Measurements from ENCODE around the gene GALNT17. TPM values are rescaled to one million over a fixed set of nuclear protein-coding genes. Genes with fewer than 3 reads are reported as not detected.

GALNT17 gene
- polyA plus RNA-seq, 1 donor (not counting 4 experiments of a cell fraction or from before 2014, with no cell fraction given), result not detected

GRCh38 chr7:71267734-71268469, 136.0 kb downstream of the GALNT17 start:
- no peaks in the 10 kb centered on the region for H3K36me3 ChIP-seq (ENCODE audit: control insufficient read depth in 2 of 2, extremely low read depth in 1 of 2, insufficient read depth in 2 of 2, low read length in 2 of 2)
- H3K9me3 ChIP-seq (ENCODE audit: control insufficient read depth, low read depth, low read length), result no peaks in the 10 kb centered on the region
- H2AFZ ChIP-seq (ENCODE audit: control insufficient read depth, low read length), result no peak overlapping the region
- H3K4me2 ChIP-seq (ENCODE audit: control insufficient read depth, extremely low read depth, insufficient read depth, low read depth, low read length), result no peak overlapping the region
- no peaks in the 10 kb centered on the region for H3K79me2 ChIP-seq (ENCODE audit: control insufficient read depth, insufficient read depth, low read length)
- TF ChIP-seq EZH2 (IDR thresholded peaks at IDR 0.05; ENCODE audit: low read length) (no peak), CTCF (optimal IDR thresholded peaks at IDR 0.05 in 1 of 3, IDR thresholded peaks at IDR 0.05 in 1 of 3, conservative IDR thresholded peaks at IDR 0.05 in 1 of 3; ENCODE audit: extremely low read depth in 1 of 3, insufficient read depth in 2 of 3, low read length in 3 of 3) (no peak)
- H3K9me1 ChIP-seq (ENCODE audit: control insufficient read depth, extremely low read depth, insufficient read depth, low read length), result no peaks in the 10 kb centered on the region
- DNase-seq (ENCODE audit: low read depth, low spot score), result no peak
- no peaks in the 10 kb centered on the region for H3K27me3 ChIP-seq (ENCODE audit: control insufficient read depth, extremely low read depth, insufficient read depth, low read length)
- no peaks in the 10 kb centered on the region for H3K4me1 ChIP-seq (ENCODE audit: control insufficient read depth, extremely low read depth, insufficient read depth, low read length)
- no peaks in the 10 kb centered on the region for H4K20me1 ChIP-seq (ENCODE audit: control insufficient read depth, extremely low read depth, insufficient read depth, low read length)
- dilution Hi-C loops (cut with MboI; ENCODE audit: extremely low pct_ligation_motif_present, low sequenced_read_pairs), result no loop called here
- H3K4me3 ChIP-seq (ENCODE audit: control insufficient read depth in 2 of 3, extremely low read depth in 1 of 3, insufficient read depth in 2 of 3, low read depth in 1 of 3, low read length in 3 of 3), result no peak overlapping the region
- no peak overlapping the region for H3K9ac ChIP-seq (ENCODE audit: control insufficient read depth, extremely low read depth, insufficient read depth, low read length)
- no peak overlapping the region for H3K27ac ChIP-seq (ENCODE audit: control insufficient read depth, insufficient read depth, low read length)
- no peak for FAIRE-seq

- H3K9ac ChIP-seq (ENCODE audit: control insufficient read depth, extremely low read depth, insufficient read depth, low read length), result no peak overlapping the region
- no peaks in the 10 kb centered on the region for H3K9me1 ChIP-seq (ENCODE audit: control insufficient read depth, extremely low read depth, insufficient read depth, low read length)
- no peak overlapping the region for H3K4me2 ChIP-seq (ENCODE audit: control insufficient read depth, extremely low read depth, insufficient read depth, low read depth, low read length)
- H2AFZ ChIP-seq (ENCODE audit: control insufficient read depth, low read length), result no peak overlapping the region
- DNase-seq (ENCODE audit: low read depth, low spot score) (no peak), FAIRE-seq (no peak)
- H3K79me2 ChIP-seq (ENCODE audit: control insufficient read depth, insufficient read depth, low read length), result no peaks in the 10 kb centered on the region
- H4K20me1 ChIP-seq (ENCODE audit: control insufficient read depth, extremely low read depth, insufficient read depth, low read length), result no peaks in the 10 kb centered on the region
- dilution Hi-C loops (cut with MboI; ENCODE audit: extremely low pct_ligation_motif_present, low sequenced_read_pairs), result no loop called here
- no peaks in the 10 kb centered on the region for H3K36me3 ChIP-seq (ENCODE audit: control insufficient read depth in 2 of 2, extremely low read depth in 1 of 2, insufficient read depth in 2 of 2, low read length in 2 of 2)
- no peaks in the 10 kb centered on the region for H3K4me1 ChIP-seq (ENCODE audit: control insufficient read depth, extremely low read depth, insufficient read depth, low read length)
- H3K9me3 ChIP-seq (ENCODE audit: control insufficient read depth, low read depth, low read length), result no peaks in the 10 kb centered on the region
- no peak overlapping the region for H3K27ac ChIP-seq (ENCODE audit: control insufficient read depth, insufficient read depth, low read length)
- TF ChIP-seq EZH2 (IDR thresholded peaks at IDR 0.05; ENCODE audit: low read length) (no peak), CTCF (optimal IDR thresholded peaks at IDR 0.05 in 1 of 3, IDR thresholded peaks at IDR 0.05 in 1 of 3, conservative IDR thresholded peaks at IDR 0.05 in 1 of 3; ENCODE audit: extremely low read depth in 1 of 3, insufficient read depth in 2 of 3, low read length in 3 of 3) (no peak)
- no peaks in the 10 kb centered on the region for H3K27me3 ChIP-seq (ENCODE audit: control insufficient read depth, extremely low read depth, insufficient read depth, low read length)
- no peak overlapping the region for H3K4me3 ChIP-seq (ENCODE audit: control insufficient read depth in 2 of 3, extremely low read depth in 1 of 3, insufficient read depth in 2 of 3, low read depth in 1 of 3, low read length in 3 of 3)
Measured at GRCh38 chr7:71270558-71270957, 138.6 kb downstream of the GALNT17 start.
